Measurements from ENCODE around the gene NCAPD3.
"Not testable (repeated sequence)": the region's sequence is repeated elsewhere in the genome, so short reads cannot be mapped to it uniquely, and the experiment has no call there.

The NCAPD3 gene

GRCh38 chr11:134223836-134224709 lies at the start of gene NCAPD3, which contains the start of gene VPS26B:
Gene NCAPD3, minus strand, starts transcription at chr11:134223967. Its CDS starts 41 bp downstream, at chr11:134223926.
Gene VPS26B, plus strand, starts transcription at chr11:134224671. Its CDS starts 452 bp downstream, at chr11:134225123.
- DNase-seq, result peak; percentile 95

- no peak for DNase-seq
These were observed 49.5 kb upstream of the NCAPD3 start for GRCh38 chr11:134273317-134273712.

- DNase-seq, result peak; percentile 16
These were observed 48.9 kb upstream of the NCAPD3 start for GRCh38 chr11:134272381-134273316.

- DNase-seq, result no peak
These were observed 48.2 kb upstream of the NCAPD3 start for GRCh38 chr11:134271978-134272377.

- DNase-seq, result no peak
These were observed 46.5 kb upstream of the NCAPD3 start for GRCh38 chr11:134270250-134270714.

- no peak for DNase-seq
These were observed 44.2 kb upstream of the NCAPD3 start for GRCh38 chr11:134267966-134268365.

- no peak for DNase-seq
These were observed 43.7 kb upstream of the NCAPD3 start for GRCh38 chr11:134267461-134267860.

- peak; percentile 80 for DNase-seq
These were observed 43.1 kb upstream of the NCAPD3 start for GRCh38 chr11:134266841-134267251.

- DNase-seq, result no peak
These were observed 42.7 kb upstream of the NCAPD3 start for GRCh38 chr11:134266440-134266839.

- no peak for DNase-seq
These were observed 41.4 kb upstream of the NCAPD3 start for GRCh38 chr11:134264966-134265764.

- DNase-seq, result peak; percentile 10
These were observed 38.1 kb upstream of the NCAPD3 start for GRCh38 chr11:134261626-134262488.

- no peak for DNase-seq
These were observed 37.2 kb upstream of the NCAPD3 start for GRCh38 chr11:134260983-134261382.

GRCh38 chr11:134260503-134260902 lies 36.7 kb upstream of the NCAPD3 start:
- DNase-seq, result no peak

- no peak for DNase-seq
These were observed 34.8 kb upstream of the NCAPD3 start for GRCh38 chr11:134258577-134258976.

GRCh38 chr11:134257101-134257500 lies 33.3 kb upstream of the NCAPD3 start:
- no peak for DNase-seq

- DNase-seq, result not testable (repeated sequence)
These were observed 31.4 kb upstream of the NCAPD3 start for GRCh38 chr11:134255184-134255561.

- no peak for DNase-seq
These were observed 30.8 kb upstream of the NCAPD3 start for GRCh38 chr11:134254433-134255183.

- DNase-seq, result peak; percentile 96
These were observed 29.6 kb upstream of the NCAPD3 start, which contains the start of the genes ACAD8 and THYN1 for GRCh38 chr11:134253188-134253993. Gene ACAD8, plus strand, starts transcription at chr11:134253568. Its CDS starts 33 bp downstream, at chr11:134253601. Gene THYN1, minus strand, starts transcription at chr11:134253352. Its CDS starts 470 bp downstream, at chr11:134252882.

Data from fibroblast of skin of right quadriceps (primary cell).